ENCODE measurements around the gene GPR27.

Gene GPR27, protein sequence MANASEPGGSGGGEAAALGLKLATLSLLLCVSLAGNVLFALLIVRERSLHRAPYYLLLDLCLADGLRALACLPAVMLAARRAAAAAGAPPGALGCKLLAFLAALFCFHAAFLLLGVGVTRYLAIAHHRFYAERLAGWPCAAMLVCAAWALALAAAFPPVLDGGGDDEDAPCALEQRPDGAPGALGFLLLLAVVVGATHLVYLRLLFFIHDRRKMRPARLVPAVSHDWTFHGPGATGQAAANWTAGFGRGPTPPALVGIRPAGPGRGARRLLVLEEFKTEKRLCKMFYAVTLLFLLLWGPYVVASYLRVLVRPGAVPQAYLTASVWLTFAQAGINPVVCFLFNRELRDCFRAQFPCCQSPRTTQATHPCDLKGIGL

GRCh38 chr3:71753701-71754609, at the start of gene GPR27:
Gene GPR27 (plus strand): TSS chr3:71753855. CDS start chr3:71754050, 195 bp downstream.
- peak; percentile 28 to 38 for DNase-seq (ENCODE audit: low read depth in 2 of 2)
- TF ChIP-seq CTCF (IDR thresholded peaks at IDR 0.05; ENCODE audit: low read depth, low read length) = no peak
- H3K4me3 ChIP-seq (replicated peaks in 1 of 2; ENCODE audit: low read depth in 2 of 2, low read length in 2 of 2) = peak within 1 kb of the TSS in 1 of 2 donors; percentile 21

DNA sequence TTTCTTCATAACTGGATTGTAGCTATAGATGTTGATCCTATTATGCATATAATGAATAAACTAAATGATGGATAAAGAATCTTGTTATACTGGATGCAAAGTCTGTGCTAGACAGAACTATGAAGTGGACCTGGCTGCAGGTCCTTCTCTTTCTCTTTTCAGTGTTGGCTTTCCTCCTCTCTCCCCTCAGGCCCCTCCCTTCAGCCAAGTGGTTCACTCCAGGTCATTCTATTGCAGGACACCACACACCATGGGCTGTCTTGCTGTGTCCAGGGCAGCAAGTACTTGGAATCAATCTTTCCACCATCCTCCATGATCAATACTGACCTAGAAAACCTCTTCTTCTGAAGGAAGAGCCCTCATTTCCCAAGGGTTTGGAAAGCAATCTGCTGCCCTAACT, 48.7 kb upstream of the GPR27 start:
- TF ChIP-seq CTCF (IDR thresholded peaks at IDR 0.05; ENCODE audit: low read depth, low read length) = no peak
- no peak for DNase-seq (ENCODE audit: low read depth in 2 of 2)
- no peak overlapping the region for H3K4me3 ChIP-seq (replicated peaks in 1 of 2; ENCODE audit: low read depth in 2 of 2, low read length in 2 of 2)

DNA sequence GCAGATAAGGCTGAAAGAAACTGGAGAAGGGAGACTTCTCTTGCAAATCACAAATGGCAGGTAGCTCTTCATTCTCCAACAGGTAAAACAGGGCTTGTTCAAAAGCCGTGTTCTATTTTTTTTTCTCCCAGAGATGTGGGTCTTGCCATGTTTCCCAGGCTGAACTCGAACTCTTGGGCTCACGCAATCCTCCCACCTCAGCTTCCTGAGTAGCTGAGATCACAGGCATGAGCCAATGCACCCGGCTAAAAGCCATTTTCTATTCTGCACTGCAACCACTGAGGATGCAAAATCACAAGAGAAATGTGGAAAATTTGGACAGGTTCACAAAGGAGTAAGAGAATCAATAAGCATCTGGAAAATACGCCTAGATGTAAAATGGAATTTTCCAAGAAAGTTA, 48.0 kb upstream of the GPR27 start:
- H3K4me3 ChIP-seq (replicated peaks in 1 of 2; ENCODE audit: low read depth in 2 of 2, low read length in 2 of 2) = no peak overlapping the region
- no peak for DNase-seq (ENCODE audit: low read depth in 2 of 2)
- TF ChIP-seq CTCF (IDR thresholded peaks at IDR 0.05; ENCODE audit: low read depth, low read length) = no peak

- no peak for TF ChIP-seq CTCF (IDR thresholded peaks at IDR 0.05; ENCODE audit: low read depth, low read length)
- H3K4me3 ChIP-seq (replicated peaks in 1 of 2; ENCODE audit: low read depth in 2 of 2, low read length in 2 of 2) = no peak overlapping the region
- peak in 1 of 2 donors; percentile 33 for DNase-seq (ENCODE audit: low read depth in 2 of 2)
Observed at GRCh38 chr3:71707595-71707994, 46.1 kb upstream of the GPR27 start.

DNA sequence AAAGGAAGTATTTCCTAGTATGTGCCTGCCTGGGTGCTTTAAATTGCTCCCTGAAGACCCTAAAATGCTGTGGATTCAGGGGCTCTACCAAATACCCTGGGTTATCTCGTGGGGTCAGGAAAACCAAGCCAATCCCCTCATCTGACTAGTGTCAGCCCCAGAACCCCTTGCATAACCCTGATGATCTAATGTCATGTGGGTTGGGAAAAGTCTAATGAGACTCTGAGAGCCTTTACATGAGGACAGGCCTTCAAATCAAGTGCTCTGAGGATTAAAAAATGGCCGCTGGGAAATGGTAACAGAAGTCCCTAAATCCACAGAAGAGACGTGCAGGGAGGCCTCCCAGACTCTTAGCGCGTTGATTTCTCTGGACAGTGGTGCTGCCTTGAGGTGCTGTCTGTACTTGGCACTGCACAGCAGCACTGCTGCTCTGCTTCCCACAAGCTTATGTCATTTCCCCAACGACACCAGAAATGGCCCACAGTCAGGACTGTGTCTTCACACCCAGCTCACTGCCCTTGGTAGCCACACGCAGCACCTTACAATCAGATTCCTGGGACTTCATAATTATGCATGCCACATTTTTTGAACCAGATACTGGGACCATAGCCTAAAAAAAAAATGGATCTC, 45.1 kb upstream of the GPR27 start:
- H3K4me3 ChIP-seq (replicated peaks in 1 of 2; ENCODE audit: low read depth in 2 of 2, low read length in 2 of 2) = no peak overlapping the region

More for the DNA sequence above, 45.1 kb upstream of the GPR27 start:
- no peak for TF ChIP-seq CTCF (IDR thresholded peaks at IDR 0.05; ENCODE audit: low read depth, low read length)
- no peak for DNase-seq (ENCODE audit: low read depth in 2 of 2)

Data from cardiac fibroblast (primary cell).